ENCODE results near the gene NEDD4. TPM values are rescaled to one million over a fixed set of nuclear protein-coding genes. Genes with fewer than 3 reads are reported as not detected.
A peak's percentile ranks its signal among the peaks of the same experiment; 100 is the strongest.
"Not testable (repeated sequence)": the region's sequence is repeated elsewhere in the genome, so short reads cannot be mapped to it uniquely, and the experiment has no call there.

Gene NEDD4
- total RNA-seq, 1 experiment from 2014 or later = 56.8 TPM

DNA sequence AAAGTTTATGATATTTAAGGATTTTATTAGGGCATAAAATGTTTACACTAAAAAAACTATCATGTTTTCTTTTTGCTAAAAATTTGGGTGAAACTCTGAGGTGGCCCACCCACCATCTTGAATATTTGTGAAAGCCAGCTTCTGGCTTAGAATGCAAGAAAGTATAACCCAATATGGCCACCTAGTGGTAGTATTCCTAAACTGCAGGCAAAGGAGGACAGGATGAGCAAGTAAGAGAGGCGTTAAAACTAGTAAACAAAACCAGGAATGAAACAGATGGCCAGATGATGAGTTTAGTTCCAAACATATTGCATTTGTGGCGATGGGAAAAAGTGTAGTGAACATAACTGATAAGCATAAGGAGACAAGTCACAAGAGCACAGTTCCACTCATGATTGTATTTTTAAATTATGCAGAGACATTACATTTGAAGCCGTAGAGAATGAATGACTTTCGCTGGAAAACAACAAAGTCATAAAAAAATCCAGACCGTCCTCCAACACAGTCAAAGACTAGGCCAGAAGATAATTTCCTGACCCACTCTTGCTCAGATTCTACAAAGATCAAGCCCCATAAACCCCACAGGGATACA, 147.2 kb downstream of the NEDD4 start:
- TF ChIP-seq, protein P1, sequence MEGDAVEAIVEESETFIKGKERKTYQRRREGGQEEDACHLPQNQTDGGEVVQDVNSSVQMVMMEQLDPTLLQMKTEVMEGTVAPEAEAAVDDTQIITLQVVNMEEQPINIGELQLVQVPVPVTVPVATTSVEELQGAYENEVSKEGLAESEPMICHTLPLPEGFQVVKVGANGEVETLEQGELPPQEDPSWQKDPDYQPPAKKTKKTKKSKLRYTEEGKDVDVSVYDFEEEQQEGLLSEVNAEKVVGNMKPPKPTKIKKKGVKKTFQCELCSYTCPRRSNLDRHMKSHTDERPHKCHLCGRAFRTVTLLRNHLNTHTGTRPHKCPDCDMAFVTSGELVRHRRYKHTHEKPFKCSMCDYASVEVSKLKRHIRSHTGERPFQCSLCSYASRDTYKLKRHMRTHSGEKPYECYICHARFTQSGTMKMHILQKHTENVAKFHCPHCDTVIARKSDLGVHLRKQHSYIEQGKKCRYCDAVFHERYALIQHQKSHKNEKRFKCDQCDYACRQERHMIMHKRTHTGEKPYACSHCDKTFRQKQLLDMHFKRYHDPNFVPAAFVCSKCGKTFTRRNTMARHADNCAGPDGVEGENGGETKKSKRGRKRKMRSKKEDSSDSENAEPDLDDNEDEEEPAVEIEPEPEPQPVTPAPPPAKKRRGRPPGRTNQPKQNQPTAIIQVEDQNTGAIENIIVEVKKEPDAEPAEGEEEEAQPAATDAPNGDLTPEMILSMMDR (IDR thresholded peaks at IDR 0.05; ENCODE audit: unreplicated experiment) = peak; percentile 82
- peaks cover 42% of the 10 kb centered on the region for H3K36me3 Mint-ChIP-seq (ENCODE audit: insufficient read depth, unreplicated experiment)
- H3K27ac Mint-ChIP-seq (ENCODE audit: unreplicated experiment) = no peak overlapping the region
- H3K4me1 Mint-ChIP-seq (ENCODE audit: low read depth, unreplicated experiment) = no peaks in the 10 kb centered on the region
- CTCF ChIA-PET = interaction anchor here (0.6 to 1.6 kb wide), 10 partner anchors 12 to 207 kb away, joined by 3 to 9 read pairs (median 3); no protein-coding TSS in a partner anchor
- DNase-seq = peak; percentile 77
- H3K9me3 Mint-ChIP-seq (ENCODE audit: low read depth, unreplicated experiment) = no peaks in the 10 kb centered on the region
- BruUV-seq (replicated peaks) = no TSS peak
- H3K4me3 Mint-ChIP-seq (ENCODE audit: low read depth, unreplicated experiment) = no peak overlapping the region
- intact Hi-C loops (cut with micrococcal nuclease; ENCODE audit: unreplicated experiment) = loop anchor here (1.0 kb wide), 1 partner anchor 198 kb away; no protein-coding TSS in a partner anchor
- H3K27me3 Mint-ChIP-seq (ENCODE audit: unreplicated experiment) = no peaks in the 10 kb centered on the region

DNA sequence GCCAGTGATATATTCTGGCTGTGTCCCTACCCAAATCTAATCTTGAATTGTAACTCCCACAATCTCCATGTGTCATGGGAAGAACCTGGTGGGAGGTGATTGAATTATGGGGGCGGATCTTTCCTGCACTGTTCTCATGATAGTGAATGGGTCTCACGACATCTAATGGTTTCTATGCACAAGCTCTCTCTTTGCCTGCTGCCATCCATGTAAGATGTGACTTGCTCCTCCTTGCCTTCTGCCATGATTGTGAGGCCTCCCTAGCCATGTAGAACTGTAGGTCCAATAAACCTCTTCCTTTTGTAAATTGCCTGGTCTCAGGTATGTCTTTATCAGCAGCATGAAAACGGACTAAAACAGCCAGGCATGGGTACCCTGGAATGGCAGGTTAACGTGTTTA, 150.5 kb downstream of the NEDD4 start:
- DNase-seq; H3K27ac Mint-ChIP-seq (ENCODE audit: unreplicated experiment); BruUV-seq (replicated peaks); H3K9me3 Mint-ChIP-seq (ENCODE audit: low read depth, unreplicated experiment); H3K27me3 Mint-ChIP-seq (ENCODE audit: unreplicated experiment); CTCF ChIA-PET; intact Hi-C loops (cut with micrococcal nuclease; ENCODE audit: unreplicated experiment); H3K4me3 Mint-ChIP-seq (ENCODE audit: low read depth, unreplicated experiment); H3K4me1 Mint-ChIP-seq (ENCODE audit: low read depth, unreplicated experiment): not testable (repeated sequence)
- peaks cover 42% of the 10 kb centered on the region for H3K36me3 Mint-ChIP-seq (ENCODE audit: insufficient read depth, unreplicated experiment)

DNA sequence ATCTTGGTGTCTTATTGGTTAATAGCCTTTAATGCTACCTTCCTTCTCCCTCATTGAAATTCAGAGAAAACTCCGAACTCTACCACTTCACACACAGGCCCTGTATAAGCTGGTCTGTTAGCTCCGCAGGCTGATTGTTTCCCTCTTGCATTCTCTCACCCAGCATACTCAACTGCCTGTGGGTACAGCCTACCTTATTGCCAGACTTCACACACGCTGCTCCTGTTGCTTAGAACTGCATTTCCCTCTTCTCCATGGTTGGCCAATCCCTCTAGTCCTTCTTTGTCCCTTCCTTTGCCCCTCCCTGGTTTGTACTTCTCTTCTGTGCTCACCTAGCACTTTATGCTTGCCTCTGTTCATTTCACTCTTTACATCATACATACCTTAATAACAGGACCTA, 157.5 kb downstream of the NEDD4 start:
- TF ChIP-seq, protein P1 (IDR thresholded peaks at IDR 0.05; ENCODE audit: unreplicated experiment) = no peak
- Mint-ChIP-seq H3K9me3 (ENCODE audit: low read depth, unreplicated experiment) (no peaks in the 10 kb centered on the region), H3K4me1 (ENCODE audit: low read depth, unreplicated experiment) (no peaks in the 10 kb centered on the region), H3K27ac (ENCODE audit: unreplicated experiment) (no peak overlapping the region), H3K36me3 (ENCODE audit: insufficient read depth, unreplicated experiment) (peaks cover 5% of the 10 kb centered on the region), H3K4me3 (ENCODE audit: low read depth, unreplicated experiment) (no peak overlapping the region), H3K27me3 (ENCODE audit: unreplicated experiment) (no peaks in the 10 kb centered on the region)
- no TSS peak for BruUV-seq (replicated peaks)
- CTCF ChIA-PET = no interaction called here
- intact Hi-C loops (cut with micrococcal nuclease; ENCODE audit: unreplicated experiment) = no loop called here
- no peak for DNase-seq

DNA sequence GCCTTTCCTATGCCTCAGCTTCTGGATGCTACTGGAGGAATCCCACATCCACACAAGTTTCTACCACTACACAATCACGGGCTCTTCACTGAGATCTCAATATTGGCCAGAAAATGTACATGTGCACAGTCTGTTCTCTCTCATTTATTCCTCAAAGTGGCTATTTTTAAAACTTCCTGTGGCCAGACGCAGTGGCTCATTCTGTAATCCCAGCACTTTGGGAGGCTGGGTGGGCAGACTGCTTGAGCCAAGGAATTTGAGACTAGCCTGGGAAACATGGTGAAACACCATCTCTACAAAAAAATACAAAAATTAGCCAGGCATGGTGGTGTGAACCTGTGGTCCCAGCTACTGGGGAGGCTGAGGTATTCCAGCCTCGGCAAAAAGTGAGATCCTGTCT, 159.1 kb downstream of the NEDD4 start:
- intact Hi-C loops (cut with micrococcal nuclease; ENCODE audit: unreplicated experiment) = no loop called here
- Mint-ChIP-seq H3K4me1 (ENCODE audit: low read depth, unreplicated experiment) (no peaks in the 10 kb centered on the region), H3K27me3 (ENCODE audit: unreplicated experiment) (no peaks in the 10 kb centered on the region), H3K36me3 (ENCODE audit: insufficient read depth, unreplicated experiment) (peaks cover 7% of the 10 kb centered on the region), H3K4me3 (ENCODE audit: low read depth, unreplicated experiment) (no peak overlapping the region), H3K27ac (ENCODE audit: unreplicated experiment) (no peak overlapping the region), H3K9me3 (ENCODE audit: low read depth, unreplicated experiment) (no peaks in the 10 kb centered on the region)
- TF ChIP-seq, protein P1 (IDR thresholded peaks at IDR 0.05; ENCODE audit: unreplicated experiment) = no peak
- CTCF ChIA-PET = interaction anchor here (0.7 to 0.9 kb wide), 2 partner anchors 12 to 13 kb away, joined by 3 read pairs; no protein-coding TSS in a partner anchor
- BruUV-seq (replicated peaks) = no TSS peak
- DNase-seq = no peak

DNA sequence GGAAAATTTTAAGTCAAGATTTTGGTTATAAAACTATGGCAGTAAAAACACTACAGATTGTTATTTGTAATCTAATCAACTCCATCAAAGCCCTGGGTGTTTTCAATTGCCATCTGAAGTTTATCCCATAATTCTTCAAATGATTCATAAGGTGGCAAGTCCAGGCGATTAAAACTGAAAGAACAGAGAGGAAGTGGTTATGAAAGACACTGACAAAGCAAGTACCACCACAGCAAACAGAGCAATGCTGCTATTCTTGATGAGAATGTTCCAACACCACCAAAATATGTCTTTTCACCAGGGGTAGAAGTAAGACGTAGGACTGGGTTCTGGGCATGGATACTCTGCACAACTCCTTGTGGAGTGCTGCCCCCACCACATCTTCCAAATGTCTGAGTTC, 163.6 kb downstream of the NEDD4 start:
- no TSS peak for BruUV-seq (replicated peaks)
- H3K36me3 Mint-ChIP-seq (ENCODE audit: insufficient read depth, unreplicated experiment) = peaks cover 12% of the 10 kb centered on the region
- CTCF ChIA-PET = no interaction called here
- H3K9me3 Mint-ChIP-seq (ENCODE audit: low read depth, unreplicated experiment) = no peaks in the 10 kb centered on the region
- no peak overlapping the region for H3K4me3 Mint-ChIP-seq (ENCODE audit: low read depth, unreplicated experiment)
- TF ChIP-seq, protein P1 (IDR thresholded peaks at IDR 0.05; ENCODE audit: unreplicated experiment) = no peak
- DNase-seq = no peak
- intact Hi-C loops (cut with micrococcal nuclease; ENCODE audit: unreplicated experiment) = no loop called here
- no peak overlapping the region for H3K27ac Mint-ChIP-seq (ENCODE audit: unreplicated experiment)
- H3K4me1 Mint-ChIP-seq (ENCODE audit: low read depth, unreplicated experiment) = no peaks in the 10 kb centered on the region
- H3K27me3 Mint-ChIP-seq (ENCODE audit: unreplicated experiment) = no peaks in the 10 kb centered on the region
